ENCODE measurements around the gene SPEM1. TPM values are rescaled to one million over a fixed set of nuclear protein-coding genes. Genes with fewer than 3 reads are reported as not detected.
A peak's percentile ranks its signal among the peaks of the same experiment; 100 is the strongest.

SPEM1 gene
- polyA plus RNA-seq, 1 donor, result not detected

- DNase-seq, result no peak
Observed at GRCh38 chr17:7418472-7419152, 1.5 kb upstream of the SPEM1 start.

- no peak for DNase-seq
Observed at GRCh38 chr17:7421186-7421585, 1.1 kb downstream of the SPEM1 start.

- no peak for DNase-seq
Observed at GRCh38 chr17:7423679-7424078, 3.6 kb downstream of the SPEM1 start.

GRCh38 chr17:7425316-7425715 lies 5.2 kb downstream of the SPEM1 start, which contains the start of gene SPEM2:
SPEM2 (plus strand) TSS chr17:7425616; CDS start chr17:7425689, 73 bp downstream.
- no peak for DNase-seq

GRCh38 chr17:7425756-7426155 lies 5.6 kb downstream of the SPEM1 start:
- no peak for DNase-seq

- no peak for DNase-seq
Observed at GRCh38 chr17:7426203-7426863, 6.2 kb downstream of the SPEM1 start.

- DNase-seq, result no peak
Observed at GRCh38 chr17:7426896-7427489, 6.9 kb downstream of the SPEM1 start.

- DNase-seq, result no peak
Observed at GRCh38 chr17:7427549-7427948, 7.4 kb downstream of the SPEM1 start.

- no peak for DNase-seq
Observed at GRCh38 chr17:7428557-7428956, 8.4 kb downstream of the SPEM1 start, which contains the start of gene SPEM3. SPEM3 (plus strand) TSS chr17:7428857; CDS start chr17:7428903, 46 bp downstream.

- DNase-seq, result no peak
Observed at GRCh38 chr17:7429722-7430121, 9.6 kb downstream of the SPEM1 start.

- DNase-seq, result no peak
Observed at GRCh38 chr17:7431231-7431630, 11.1 kb downstream of the SPEM1 start.

GRCh38 chr17:7432296-7432695 lies 12.2 kb downstream of the SPEM1 start:
- no peak for DNase-seq

GRCh38 chr17:7435676-7436555 lies 15.8 kb downstream of the SPEM1 start:
- DNase-seq, result no peak

- DNase-seq, result peak; percentile 79
Observed at GRCh38 chr17:7436556-7437368, 16.6 kb downstream of the SPEM1 start.

- DNase-seq, result no peak
Observed at GRCh38 chr17:7437369-7437863, 17.3 kb downstream of the SPEM1 start.

- DNase-seq, result no peak
Observed at GRCh38 chr17:7437950-7438614, 18.0 kb downstream of the SPEM1 start.

GRCh38 chr17:7438656-7439460 lies 18.7 kb downstream of the SPEM1 start:
- DNase-seq, result no peak

- no peak for DNase-seq
Observed at GRCh38 chr17:7439462-7440112, 19.5 kb downstream of the SPEM1 start, which contains the start of gene FGF11. FGF11 (plus strand) TSS chr17:7439512; CDS start chr17:7439621, 109 bp downstream.

Data from left kidney (tissue), 2 donors.